K562 (cell line): ENCODE data around the gene ATP6V0E2.

Source experiments
- ADNP ChIP-seq: fragments of 200-800 bp; sonication (Bioruptor generic); IDR thresholded peaks from 2 replicates; pipeline ENCODE4 v1.6.1; 2016; ENCODE audit warnings: missing genetic modification characterization, missing compliant biosample characterization
- HDAC8 ChIP-seq: fragments of 450-650 bp; IDR thresholded peaks from 2 replicates; pipeline ENCODE4 v1.6.1; 2016; ENCODE audit warnings: mild to moderate bottlenecking, missing genetic modification characterization, moderate library complexity, missing compliant biosample characterization
- KAT2B ChIP-seq: IDR thresholded peaks from one replicate; pipeline ENCODE4 v1.6.1; 2012; ENCODE audit warnings: low read depth, mild to moderate bottlenecking, control low read depth, inconsistent platforms, low read length, moderate library complexity
- NFE2 ChIP-seq: IDR thresholded peaks from 2 replicates; pipeline ENCODE4 v1.6.1; 2014; ENCODE audit warnings: antibody characterized with exemption, low read depth
- ZBTB8A ChIP-seq: fragments of 450-650 bp; IDR thresholded peaks from 2 replicates; pipeline ENCODE4 v1.6.1; 2018; ENCODE audit warnings: mild to moderate bottlenecking, moderate library complexity; ENCODE audit not compliant: partially characterized antibody
- ZC3H4 ChIP-seq: sonication (generic); formaldehyde crosslinking; IDR thresholded peaks from 2 replicates; pipeline ENCODE4 v1.9.0; 2021; ENCODE audit warnings: missing genetic modification reagents, borderline replicate concordance
- TF ChIP-seq, protein P1 (sequence below): fragments of 450-650 bp; formaldehyde crosslinking; IDR thresholded peaks from 2 replicates; pipeline ENCODE4 v1.4.0; 2022; ENCODE audit warnings: missing genetic modification characterization
- TF ChIP-seq, protein P2 (sequence below), 3 experiments: IDR thresholded peaks in 2 of 3; conservative IDR thresholded peaks in 1 of 3; 2 replicates each; pipeline ENCODE4 v1.5.1; 2011 to 2012; ENCODE audit warnings: low read length in 3 of 3, mild to moderate bottlenecking in 3 of 3, control low read depth in 2 of 3, improper control_type of control experiment in 1 of 3, inconsistent platforms in 1 of 3, low read depth in 1 of 3, mixed read lengths in 1 of 3, moderate library complexity in 1 of 3; ENCODE audit not compliant: insufficient read depth in 2 of 3

DNA sequence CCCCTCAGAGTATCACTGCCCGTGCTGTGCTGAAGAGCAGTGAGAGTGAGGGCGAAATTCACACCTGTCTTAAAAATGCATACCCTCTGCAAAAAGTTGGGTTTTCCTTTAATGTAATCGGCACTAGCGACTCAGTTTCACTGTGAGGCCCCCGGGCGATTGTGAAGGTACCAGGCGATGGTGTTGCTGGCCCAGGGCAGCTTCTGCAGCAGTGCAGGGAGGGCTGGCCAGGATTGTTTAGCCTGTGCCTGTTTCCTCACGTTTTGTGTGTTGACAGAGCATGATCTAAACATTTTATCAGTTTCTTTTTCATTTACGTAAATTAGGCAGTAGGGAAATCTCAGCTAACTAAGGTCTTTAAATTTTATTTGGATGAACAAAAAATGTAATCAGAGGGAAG, 22.3 kb upstream of the ATP6V0E2 start:
- no peak for TF ChIP-seq ZC3H4 (CRISPR knock-in tag)
- TF ChIP-seq KAT2B, result no peak
- no peak for TF ChIP-seq HDAC8 (tag)
- no peak for TF ChIP-seq ADNP
- TF ChIP-seq NFE2, result no peak
- TF ChIP-seq, protein P1, sequence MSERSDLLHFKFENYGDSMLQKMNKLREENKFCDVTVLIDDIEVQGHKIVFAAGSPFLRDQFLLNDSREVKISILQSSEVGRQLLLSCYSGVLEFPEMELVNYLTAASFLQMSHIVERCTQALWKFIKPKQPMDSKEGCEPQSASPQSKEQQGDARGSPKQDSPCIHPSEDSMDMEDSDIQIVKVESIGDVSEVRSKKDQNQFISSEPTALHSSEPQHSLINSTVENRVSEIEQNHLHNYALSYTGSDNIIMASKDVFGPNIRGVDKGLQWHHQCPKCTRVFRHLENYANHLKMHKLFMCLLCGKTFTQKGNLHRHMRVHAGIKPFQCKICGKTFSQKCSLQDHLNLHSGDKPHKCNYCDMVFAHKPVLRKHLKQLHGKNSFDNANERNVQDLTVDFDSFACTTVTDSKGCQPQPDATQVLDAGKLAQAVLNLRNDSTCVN (CRISPR knock-in tag), result no peak
- no peak for TF ChIP-seq ZBTB8A
- TF ChIP-seq, protein P2, sequence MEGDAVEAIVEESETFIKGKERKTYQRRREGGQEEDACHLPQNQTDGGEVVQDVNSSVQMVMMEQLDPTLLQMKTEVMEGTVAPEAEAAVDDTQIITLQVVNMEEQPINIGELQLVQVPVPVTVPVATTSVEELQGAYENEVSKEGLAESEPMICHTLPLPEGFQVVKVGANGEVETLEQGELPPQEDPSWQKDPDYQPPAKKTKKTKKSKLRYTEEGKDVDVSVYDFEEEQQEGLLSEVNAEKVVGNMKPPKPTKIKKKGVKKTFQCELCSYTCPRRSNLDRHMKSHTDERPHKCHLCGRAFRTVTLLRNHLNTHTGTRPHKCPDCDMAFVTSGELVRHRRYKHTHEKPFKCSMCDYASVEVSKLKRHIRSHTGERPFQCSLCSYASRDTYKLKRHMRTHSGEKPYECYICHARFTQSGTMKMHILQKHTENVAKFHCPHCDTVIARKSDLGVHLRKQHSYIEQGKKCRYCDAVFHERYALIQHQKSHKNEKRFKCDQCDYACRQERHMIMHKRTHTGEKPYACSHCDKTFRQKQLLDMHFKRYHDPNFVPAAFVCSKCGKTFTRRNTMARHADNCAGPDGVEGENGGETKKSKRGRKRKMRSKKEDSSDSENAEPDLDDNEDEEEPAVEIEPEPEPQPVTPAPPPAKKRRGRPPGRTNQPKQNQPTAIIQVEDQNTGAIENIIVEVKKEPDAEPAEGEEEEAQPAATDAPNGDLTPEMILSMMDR (IDR thresholded peaks at IDR 0.05 in 2 of 3, conservative IDR thresholded peaks at IDR 0.05 in 1 of 3; ENCODE audit: insufficient read depth in 2 of 3, low read depth in 1 of 3, low read length in 3 of 3), result no peak
